Endothelial cell of umbilical vein (primary cell): ENCODE data around the gene PSME4.

Experiments used
- EZH2 ChIP-seq: IDR thresholded peaks from 2 replicates; pipeline ENCODE4 v1.6.1; 2012; ENCODE audit warnings: borderline replicate concordance, low read depth, mild to moderate bottlenecking, moderate library complexity, low read length, inconsistent platforms; ENCODE audit not compliant: severe bottlenecking
- FOS ChIP-seq: IDR thresholded peaks from 2 replicates; pipeline ENCODE4 v1.6.1; 2011; ENCODE audit warnings: mild to moderate bottlenecking, low read length, moderate library complexity, borderline replicate concordance; ENCODE audit not compliant: insufficient read depth
- MAX ChIP-seq: IDR thresholded peaks from 2 replicates; pipeline ENCODE4 v1.6.1; 2011; ENCODE audit not compliant: insufficient read depth, insufficient read length
- POLR2A ChIP-seq: IDR thresholded peaks from 2 replicates; pipeline ENCODE4 v1.6.1; 2012; ENCODE audit warnings: low read depth, mild to moderate bottlenecking, control low read depth, low read length
- POLR2AphosphoS5 ChIP-seq: IDR thresholded peaks from 2 replicates; pipeline ENCODE4 v1.6.1; 2012; ENCODE audit warnings: low read depth, mild to moderate bottlenecking, control low read depth, low read length, moderate library complexity; ENCODE audit not compliant: insufficient read depth
- TF ChIP-seq, protein P1 (sequence below), 2 donors: IDR thresholded peaks; 1 replicate in 1 of 2; 2 replicates in 1 of 2; pipeline ENCODE4 v1.5.1; 2011; ENCODE audit warnings: low read length in 2 of 2, mild to moderate bottlenecking in 2 of 2, moderate library complexity in 2 of 2, control low read depth in 1 of 2, inconsistent platforms in 1 of 2, low read depth in 1 of 2; ENCODE audit not compliant: insufficient read depth in 1 of 2; ENCODE audit errors: extremely low read depth in 1 of 2

GRCh38 chr2:53865264-53865663, 105.5 kb downstream of the PSME4 start:
- TF ChIP-seq, protein P1, sequence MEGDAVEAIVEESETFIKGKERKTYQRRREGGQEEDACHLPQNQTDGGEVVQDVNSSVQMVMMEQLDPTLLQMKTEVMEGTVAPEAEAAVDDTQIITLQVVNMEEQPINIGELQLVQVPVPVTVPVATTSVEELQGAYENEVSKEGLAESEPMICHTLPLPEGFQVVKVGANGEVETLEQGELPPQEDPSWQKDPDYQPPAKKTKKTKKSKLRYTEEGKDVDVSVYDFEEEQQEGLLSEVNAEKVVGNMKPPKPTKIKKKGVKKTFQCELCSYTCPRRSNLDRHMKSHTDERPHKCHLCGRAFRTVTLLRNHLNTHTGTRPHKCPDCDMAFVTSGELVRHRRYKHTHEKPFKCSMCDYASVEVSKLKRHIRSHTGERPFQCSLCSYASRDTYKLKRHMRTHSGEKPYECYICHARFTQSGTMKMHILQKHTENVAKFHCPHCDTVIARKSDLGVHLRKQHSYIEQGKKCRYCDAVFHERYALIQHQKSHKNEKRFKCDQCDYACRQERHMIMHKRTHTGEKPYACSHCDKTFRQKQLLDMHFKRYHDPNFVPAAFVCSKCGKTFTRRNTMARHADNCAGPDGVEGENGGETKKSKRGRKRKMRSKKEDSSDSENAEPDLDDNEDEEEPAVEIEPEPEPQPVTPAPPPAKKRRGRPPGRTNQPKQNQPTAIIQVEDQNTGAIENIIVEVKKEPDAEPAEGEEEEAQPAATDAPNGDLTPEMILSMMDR (IDR thresholded peaks at IDR 0.05; ENCODE audit: extremely low read depth in 1 of 2, insufficient read depth in 1 of 2, low read depth in 1 of 2, low read length in 2 of 2): no peak
- TF ChIP-seq POLR2AphosphoS5 (no peak), POLR2A (no peak), MAX (no peak), FOS (no peak), EZH2 (no peak)
